Muscle of back (tissue), 11 donors: ENCODE results near the gene AKAP17A. TPM values are rescaled to one million over a fixed set of nuclear protein-coding genes. Genes with fewer than 3 reads are reported as not detected.

Experiments used
- DNase-seq, 3 donors: peaks; one replicate each; pipeline versions ENCODE4 v3.0.0 to v3.0.0-alpha.2; 2013
- polyA plus RNA-seq, 10 donors: library from polyadenylated mRNA; unstranded; fragments of 120-200 nt; gene quantifications; one replicate each; pipeline ENCODE4 v1.2.1, GENCODE V29; 2013; ENCODE audit not compliant: insufficient read length in 10 of 10

AKAP17A gene
- polyA plus RNA-seq, 10 donors, result 19.2 to 33.9 (median 28.1) TPM

- DNase-seq, result no peak
Observed at GRCh38 chrX:1578511-1579173, 12.8 kb upstream of the AKAP17A start.

- peak in 1 of 3 donors; percentile 55 for DNase-seq
Observed at GRCh38 chrX:1581132-1581531, 10.3 kb upstream of the AKAP17A start.

- no peak for DNase-seq
Observed at GRCh38 chrX:1582686-1583437, 8.5 kb upstream of the AKAP17A start.

GRCh38 chrX:1584237-1585011 is 7.0 kb upstream of the AKAP17A start:
- DNase-seq, result no peak

- no peak for DNase-seq
Observed at GRCh38 chrX:1587161-1587560, 4.2 kb upstream of the AKAP17A start.

- DNase-seq, result no peak
Observed at GRCh38 chrX:1589356-1590130, 1.9 kb upstream of the AKAP17A start.

GRCh38 chrX:1591863-1592469 is 562 bp downstream of the AKAP17A start:
- peak in 1 of 3 donors; percentile 26 for DNase-seq

GRCh38 chrX:1592470-1593142 is 1.2 kb downstream of the AKAP17A start:
- peak in 1 of 3 donors; percentile 55 for DNase-seq

GRCh38 chrX:1593286-1594271 is 2.2 kb downstream of the AKAP17A start:
- DNase-seq, result no peak

GRCh38 chrX:1595711-1596060 is 4.3 kb downstream of the AKAP17A start:
- no peak for DNase-seq

- no peak for DNase-seq
Observed at GRCh38 chrX:1596676-1597344, 5.4 kb downstream of the AKAP17A start.

GRCh38 chrX:1597345-1598020 is 6.1 kb downstream of the AKAP17A start:
- DNase-seq, result no peak

GRCh38 chrX:1598021-1598875 is 6.8 kb downstream of the AKAP17A start:
- no peak for DNase-seq

GRCh38 chrX:1598876-1599790 is 7.7 kb downstream of the AKAP17A start:
- DNase-seq, result no peak

- no peak for DNase-seq
Observed at GRCh38 chrX:1599791-1600405, 8.5 kb downstream of the AKAP17A start.
